ENCODE measurements around the gene ASB13. TPM values are rescaled to one million over a fixed set of nuclear protein-coding genes. Genes with fewer than 3 reads are reported as not detected.

The ASB13 gene
- total and polyA plus RNA-seq, 2 of the 13 experiments (the other 11 are each of a cell fraction or from before 2014, with no cell fraction given), result 9.3 to 15.4 TPM

GRCh38 chr10:5692461-5693358 lies 26.3 kb upstream of the ASB13 start (continued):
- TF ChIP-seq GMEB1 (CRISPR knock-in tag; IDR thresholded peaks at IDR 0.05; ENCODE audit: borderline replicate concordance), result peak; percentile 83
- TF ChIP-seq MNT (IDR thresholded peaks at IDR 0.05), result no peak; the same call in 1 of the 2 replicates
- TF ChIP-seq ZNF251 (CRISPR knock-in tag; IDR thresholded peaks at IDR 0.05), result no peak
- TF ChIP-seq TGIF2 (CRISPR knock-in tag; IDR thresholded peaks at IDR 0.05), result no peak; the same call in 1 of the 2 replicates
- peak; percentile 51; the same call in 1 of the 2 replicates for TF ChIP-seq ZNF749 (CRISPR knock-in tag; IDR thresholded peaks at IDR 0.05; ENCODE audit: borderline replicate concordance)
- TF ChIP-seq YEATS2 (CRISPR knock-in tag; IDR thresholded peaks at IDR 0.05; ENCODE audit: borderline replicate concordance), result peak; percentile 57; the same call in 1 of the 2 replicates
- TF ChIP-seq DR1 (CRISPR knock-in tag; IDR thresholded peaks at IDR 0.05), result no peak
- TF ChIP-seq ZBTB40 (IDR thresholded peaks at IDR 0.05), result no peak
- TF ChIP-seq ZBTB40 (CRISPR knock-in tag; IDR thresholded peaks at IDR 0.05), result peak; percentile 84
- TF ChIP-seq TERF1 (CRISPR knock-in tag; IDR thresholded peaks at IDR 0.05), result 0 out of 2 replicates have a peak, but pooled peaks have one; percentile 18
- TF ChIP-seq MTF2 (CRISPR knock-in tag; IDR thresholded peaks at IDR 0.05; ENCODE audit: borderline replicate concordance), result no peak
- TF ChIP-seq PAF1 (CRISPR knock-in tag; IDR thresholded peaks at IDR 0.05), result no peak
- no peak for TF ChIP-seq SRSF9 (IDR thresholded peaks at IDR 0.05; ENCODE audit: borderline replicate concordance, insufficient read depth, low read depth, low read length, poor library complexity, severe bottlenecking)
- no peak for TF ChIP-seq SIN3B (IDR thresholded peaks at IDR 0.05; ENCODE audit: low read length)
- TF ChIP-seq RXRB (CRISPR knock-in tag; IDR thresholded peaks at IDR 0.05; ENCODE audit: borderline replicate concordance), result peak; percentile 60
